Measurements from ENCODE around the gene PHF21A.

PHF21A gene

GRCh38 chr11:45894555-45895247 lies 226.6 kb downstream of the PHF21A start:
- no peak for TF ChIP-seq CTCF (IDR thresholded peaks at IDR 0.05; ENCODE audit: borderline replicate concordance, insufficient read depth, low read depth, low read length)
- no peak overlapping the region for H3K4me3 ChIP-seq (ENCODE audit: low read depth, low read length)

GRCh38 chr11:45892856-45893255 lies 228.4 kb downstream of the PHF21A start:
- no peak for TF ChIP-seq CTCF (IDR thresholded peaks at IDR 0.05; ENCODE audit: borderline replicate concordance, insufficient read depth, low read depth, low read length)
- H3K4me3 ChIP-seq (ENCODE audit: low read depth, low read length), result no peak overlapping the region

DNA sequence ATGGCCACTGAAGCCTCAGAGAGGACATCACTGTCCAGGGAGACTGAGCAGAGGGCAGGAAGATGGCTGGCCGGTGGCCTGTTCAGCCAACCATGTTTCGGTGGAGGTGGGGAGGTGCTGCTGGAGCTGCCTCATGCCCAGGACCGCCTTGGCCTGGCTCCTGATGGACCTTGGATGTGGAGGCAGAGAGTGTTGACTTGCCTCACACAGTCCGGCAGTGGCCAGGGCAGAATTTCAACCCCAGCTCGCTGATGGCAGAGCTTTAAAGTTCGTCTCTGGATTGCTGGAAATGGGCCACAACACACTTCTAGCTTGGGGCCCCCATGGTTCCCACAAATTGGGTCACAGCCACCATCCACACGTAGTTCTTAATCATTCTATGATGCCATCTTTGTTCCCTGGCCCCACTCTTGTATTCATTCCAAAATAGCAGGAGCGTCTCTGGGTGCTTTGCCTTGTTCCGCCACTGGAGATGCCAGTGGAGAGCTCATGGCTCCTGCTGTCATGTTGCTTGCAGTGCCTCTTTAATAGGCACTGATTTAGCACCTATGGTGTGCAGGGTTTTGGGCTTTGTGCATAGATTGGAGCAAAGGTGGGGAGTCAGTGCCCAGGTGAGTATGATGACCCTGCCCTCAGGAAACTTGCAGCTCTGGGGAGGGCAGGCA lies 230.2 kb downstream of the PHF21A start:
- no peak for TF ChIP-seq CTCF (IDR thresholded peaks at IDR 0.05; ENCODE audit: borderline replicate concordance, insufficient read depth, low read depth, low read length)

DNA sequence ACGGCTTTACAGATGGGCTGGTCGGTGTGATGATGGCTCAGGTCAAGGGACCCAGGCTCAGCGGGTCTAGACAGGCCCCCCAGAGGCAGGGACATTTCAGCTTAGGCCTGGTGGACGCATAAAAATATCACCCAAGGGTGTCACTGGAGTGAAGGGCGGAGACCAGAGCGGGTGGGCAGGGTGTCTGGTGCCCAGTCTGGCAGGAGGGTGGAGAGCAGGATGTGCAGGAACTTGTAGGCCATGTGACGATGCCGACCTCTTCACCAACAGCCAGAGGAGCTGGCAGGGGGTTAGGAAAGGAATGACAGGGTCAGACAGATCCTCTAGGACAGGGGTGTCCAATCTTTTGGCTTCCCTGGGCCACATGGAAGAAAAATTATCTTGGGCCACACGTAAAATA lies 231.3 kb downstream of the PHF21A start:
- no peak for TF ChIP-seq CTCF (IDR thresholded peaks at IDR 0.05; ENCODE audit: borderline replicate concordance, insufficient read depth, low read depth, low read length)
- H3K4me3 ChIP-seq (ENCODE audit: low read depth, low read length), result no peak overlapping the region

More for the DNA sequence above, 230.2 kb downstream of the PHF21A start:
- no peak overlapping the region for H3K4me3 ChIP-seq (ENCODE audit: low read depth, low read length)

GRCh38 chr11:45889555-45889954 lies 231.7 kb downstream of the PHF21A start:
- TF ChIP-seq CTCF (IDR thresholded peaks at IDR 0.05; ENCODE audit: borderline replicate concordance, insufficient read depth, low read depth, low read length), result no peak
- H3K4me3 ChIP-seq (ENCODE audit: low read depth, low read length), result no peak overlapping the region

GRCh38 chr11:45887587-45887986 lies 233.7 kb downstream of the PHF21A start:
- no peak for TF ChIP-seq CTCF (IDR thresholded peaks at IDR 0.05; ENCODE audit: borderline replicate concordance, insufficient read depth, low read depth, low read length)
- no peak overlapping the region for H3K4me3 ChIP-seq (ENCODE audit: low read depth, low read length)

Measured in GM12875 (cell line).